ENCODE results near the gene GSC2.

DNA sequence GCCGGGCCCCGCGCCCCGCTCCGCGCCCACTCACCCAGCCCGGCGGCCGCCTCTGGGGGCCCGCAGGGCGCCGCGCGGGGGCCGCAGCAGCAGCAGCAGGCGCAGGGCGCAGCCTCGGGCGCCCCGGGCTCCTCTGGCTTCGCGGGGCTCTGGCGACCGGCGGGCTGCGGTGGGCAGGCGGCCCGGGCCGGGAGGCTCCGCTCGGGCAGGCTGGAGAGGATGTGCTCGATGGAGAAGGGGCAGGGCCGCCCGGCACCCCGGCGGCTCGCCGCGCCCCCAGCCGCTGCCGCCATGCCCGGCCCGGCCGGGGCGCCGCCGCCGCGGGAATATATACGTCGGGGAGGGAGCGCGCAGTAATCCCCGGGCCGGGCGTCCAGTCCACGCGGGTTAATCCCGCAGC is at the start of gene GSC2:
- TF ChIP-seq GABPA (IDR thresholded peaks at IDR 0.05 in 1 of 2, conservative IDR thresholded peaks at IDR 0.05 in 1 of 2), result no peak
- TF ChIP-seq EGR1 (IDR thresholded peaks at IDR 0.05; ENCODE audit: low read depth in 2 of 2), result no peak
- TF ChIP-seq, protein P1, sequence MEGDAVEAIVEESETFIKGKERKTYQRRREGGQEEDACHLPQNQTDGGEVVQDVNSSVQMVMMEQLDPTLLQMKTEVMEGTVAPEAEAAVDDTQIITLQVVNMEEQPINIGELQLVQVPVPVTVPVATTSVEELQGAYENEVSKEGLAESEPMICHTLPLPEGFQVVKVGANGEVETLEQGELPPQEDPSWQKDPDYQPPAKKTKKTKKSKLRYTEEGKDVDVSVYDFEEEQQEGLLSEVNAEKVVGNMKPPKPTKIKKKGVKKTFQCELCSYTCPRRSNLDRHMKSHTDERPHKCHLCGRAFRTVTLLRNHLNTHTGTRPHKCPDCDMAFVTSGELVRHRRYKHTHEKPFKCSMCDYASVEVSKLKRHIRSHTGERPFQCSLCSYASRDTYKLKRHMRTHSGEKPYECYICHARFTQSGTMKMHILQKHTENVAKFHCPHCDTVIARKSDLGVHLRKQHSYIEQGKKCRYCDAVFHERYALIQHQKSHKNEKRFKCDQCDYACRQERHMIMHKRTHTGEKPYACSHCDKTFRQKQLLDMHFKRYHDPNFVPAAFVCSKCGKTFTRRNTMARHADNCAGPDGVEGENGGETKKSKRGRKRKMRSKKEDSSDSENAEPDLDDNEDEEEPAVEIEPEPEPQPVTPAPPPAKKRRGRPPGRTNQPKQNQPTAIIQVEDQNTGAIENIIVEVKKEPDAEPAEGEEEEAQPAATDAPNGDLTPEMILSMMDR (IDR thresholded peaks at IDR 0.05; ENCODE audit: low read depth, low read length, missing input control), result no peak
- TF ChIP-seq, protein P2, sequence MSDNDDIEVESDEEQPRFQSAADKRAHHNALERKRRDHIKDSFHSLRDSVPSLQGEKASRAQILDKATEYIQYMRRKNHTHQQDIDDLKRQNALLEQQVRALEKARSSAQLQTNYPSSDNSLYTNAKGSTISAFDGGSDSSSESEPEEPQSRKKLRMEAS (IDR thresholded peaks at IDR 0.05), result no peak
- no peak for TF ChIP-seq SP1 (IDR thresholded peaks at IDR 0.05)
- TF ChIP-seq, protein P3, sequence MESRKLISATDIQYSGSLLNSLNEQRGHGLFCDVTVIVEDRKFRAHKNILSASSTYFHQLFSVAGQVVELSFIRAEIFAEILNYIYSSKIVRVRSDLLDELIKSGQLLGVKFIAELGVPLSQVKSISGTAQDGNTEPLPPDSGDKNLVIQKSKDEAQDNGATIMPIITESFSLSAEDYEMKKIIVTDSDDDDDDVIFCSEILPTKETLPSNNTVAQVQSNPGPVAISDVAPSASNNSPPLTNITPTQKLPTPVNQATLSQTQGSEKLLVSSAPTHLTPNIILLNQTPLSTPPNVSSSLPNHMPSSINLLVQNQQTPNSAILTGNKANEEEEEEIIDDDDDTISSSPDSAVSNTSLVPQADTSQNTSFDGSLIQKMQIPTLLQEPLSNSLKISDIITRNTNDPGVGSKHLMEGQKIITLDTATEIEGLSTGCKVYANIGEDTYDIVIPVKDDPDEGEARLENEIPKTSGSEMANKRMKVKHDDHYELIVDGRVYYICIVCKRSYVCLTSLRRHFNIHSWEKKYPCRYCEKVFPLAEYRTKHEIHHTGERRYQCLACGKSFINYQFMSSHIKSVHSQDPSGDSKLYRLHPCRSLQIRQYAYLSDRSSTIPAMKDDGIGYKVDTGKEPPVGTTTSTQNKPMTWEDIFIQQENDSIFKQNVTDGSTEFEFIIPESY (IDR thresholded peaks at IDR 0.05), result no peak
- TF ChIP-seq, protein P4, sequence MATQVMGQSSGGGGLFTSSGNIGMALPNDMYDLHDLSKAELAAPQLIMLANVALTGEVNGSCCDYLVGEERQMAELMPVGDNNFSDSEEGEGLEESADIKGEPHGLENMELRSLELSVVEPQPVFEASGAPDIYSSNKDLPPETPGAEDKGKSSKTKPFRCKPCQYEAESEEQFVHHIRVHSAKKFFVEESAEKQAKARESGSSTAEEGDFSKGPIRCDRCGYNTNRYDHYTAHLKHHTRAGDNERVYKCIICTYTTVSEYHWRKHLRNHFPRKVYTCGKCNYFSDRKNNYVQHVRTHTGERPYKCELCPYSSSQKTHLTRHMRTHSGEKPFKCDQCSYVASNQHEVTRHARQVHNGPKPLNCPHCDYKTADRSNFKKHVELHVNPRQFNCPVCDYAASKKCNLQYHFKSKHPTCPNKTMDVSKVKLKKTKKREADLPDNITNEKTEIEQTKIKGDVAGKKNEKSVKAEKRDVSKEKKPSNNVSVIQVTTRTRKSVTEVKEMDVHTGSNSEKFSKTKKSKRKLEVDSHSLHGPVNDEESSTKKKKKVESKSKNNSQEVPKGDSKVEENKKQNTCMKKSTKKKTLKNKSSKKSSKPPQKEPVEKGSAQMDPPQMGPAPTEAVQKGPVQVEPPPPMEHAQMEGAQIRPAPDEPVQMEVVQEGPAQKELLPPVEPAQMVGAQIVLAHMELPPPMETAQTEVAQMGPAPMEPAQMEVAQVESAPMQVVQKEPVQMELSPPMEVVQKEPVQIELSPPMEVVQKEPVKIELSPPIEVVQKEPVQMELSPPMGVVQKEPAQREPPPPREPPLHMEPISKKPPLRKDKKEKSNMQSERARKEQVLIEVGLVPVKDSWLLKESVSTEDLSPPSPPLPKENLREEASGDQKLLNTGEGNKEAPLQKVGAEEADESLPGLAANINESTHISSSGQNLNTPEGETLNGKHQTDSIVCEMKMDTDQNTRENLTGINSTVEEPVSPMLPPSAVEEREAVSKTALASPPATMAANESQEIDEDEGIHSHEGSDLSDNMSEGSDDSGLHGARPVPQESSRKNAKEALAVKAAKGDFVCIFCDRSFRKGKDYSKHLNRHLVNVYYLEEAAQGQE (IDR thresholded peaks at IDR 0.05), result no peak

Data from liver (tissue), 3 donors.